NCI-H1105 treated with DMSO at 0.1 percent for 48 hours (cell line): ENCODE results near the gene CALR3.
A peak's percentile ranks its signal among the peaks of the same experiment; 100 is the strongest.
"Not testable (repeated sequence)": the region's sequence is repeated elsewhere in the genome, so short reads cannot be mapped to it uniquely, and the experiment has no call there.

Experiments
- DNase-seq: peaks from one replicate; lab custom pipeline; 2025; lab: John Stamatoyannopoulos, UW

CALR3 gene

GRCh38 chr19:16497042-16497441 lies 1.1 kb upstream of the CALR3 start:
- DNase-seq, result no peak

GRCh38 chr19:16496613-16496983 lies 631 bp upstream of the CALR3 start:
- no peak for DNase-seq

GRCh38 chr19:16486476-16486875 lies 9.5 kb downstream of the CALR3 start:
- not testable (repeated sequence) for DNase-seq

- no peak for DNase-seq
These were observed 13.2 kb downstream of the CALR3 start for GRCh38 chr19:16482745-16483144.

- DNase-seq, result no peak
These were observed 18.7 kb downstream of the CALR3 start for GRCh38 chr19:16477311-16477710.

DNA sequence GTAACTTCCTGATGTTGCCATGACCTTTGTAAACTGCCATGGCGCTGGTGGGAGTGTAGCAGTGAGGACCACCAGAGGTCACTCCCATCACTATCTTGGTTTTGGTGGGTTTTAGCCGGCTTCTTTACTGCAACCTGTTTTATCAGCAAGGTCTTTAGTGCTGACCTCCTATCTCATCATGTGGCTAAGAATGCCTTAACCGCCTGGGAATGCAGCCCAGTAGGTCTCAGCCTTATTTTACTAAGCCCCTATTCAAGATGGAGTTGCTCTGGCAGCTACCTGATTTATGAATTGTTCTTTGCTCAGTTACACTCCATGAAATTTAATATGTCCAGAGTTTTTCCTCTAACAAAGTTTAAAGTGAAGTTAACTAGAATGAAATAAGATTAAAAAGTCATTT lies 19.6 kb downstream of the CALR3 start:
- DNase-seq, result no peak

- no peak for DNase-seq
These were observed 22.0 kb downstream of the CALR3 start for GRCh38 chr19:16473875-16474392.

DNA sequence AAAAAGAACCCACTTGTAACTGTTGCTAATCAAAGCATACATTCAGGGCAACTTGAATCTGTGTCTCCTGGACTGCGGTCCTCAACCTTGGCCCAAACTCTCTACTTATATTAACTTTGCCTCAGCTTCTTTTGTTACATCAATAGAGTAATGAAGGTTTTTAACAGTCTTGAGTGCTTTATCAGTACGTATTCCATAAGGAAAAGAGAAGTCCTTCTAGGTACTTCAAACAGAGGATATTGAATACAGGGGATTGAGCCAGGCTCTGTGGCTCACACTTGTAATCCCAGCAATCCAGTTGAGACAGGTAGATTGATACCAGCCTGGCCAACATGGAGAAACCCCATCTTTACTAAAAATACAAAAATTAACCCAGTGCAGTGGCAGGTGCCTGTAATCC lies 23.0 kb downstream of the CALR3 start:
- no peak for DNase-seq

DNA sequence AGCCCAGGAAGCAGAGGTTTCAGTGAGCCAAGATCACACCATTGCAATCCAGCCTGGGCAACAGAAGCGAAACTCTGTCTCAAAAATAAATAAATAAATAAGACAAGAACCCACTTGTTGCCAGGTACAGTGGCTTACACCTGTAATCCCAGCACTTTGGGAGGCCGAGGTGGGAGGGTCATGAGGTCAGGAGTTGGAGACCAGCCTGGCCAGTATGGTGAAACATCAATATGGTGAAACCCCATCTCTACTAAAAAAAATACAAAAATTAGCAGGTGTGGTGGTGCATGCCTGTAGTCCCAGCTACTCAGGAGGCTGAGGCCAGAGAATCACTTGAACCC lies 23.4 kb downstream of the CALR3 start:
- DNase-seq, result not testable (repeated sequence)

GRCh38 chr19:16470911-16471811 lies 24.8 kb downstream of the CALR3 start:
- no peak for DNase-seq

GRCh38 chr19:16470541-16470910 lies 25.4 kb downstream of the CALR3 start:
- DNase-seq, result peak; percentile 29

GRCh38 chr19:16467581-16467980 lies 28.4 kb downstream of the CALR3 start:
- DNase-seq, result no peak

GRCh38 chr19:16466802-16467427 lies 29.1 kb downstream of the CALR3 start:
- not testable (repeated sequence) for DNase-seq

DNA sequence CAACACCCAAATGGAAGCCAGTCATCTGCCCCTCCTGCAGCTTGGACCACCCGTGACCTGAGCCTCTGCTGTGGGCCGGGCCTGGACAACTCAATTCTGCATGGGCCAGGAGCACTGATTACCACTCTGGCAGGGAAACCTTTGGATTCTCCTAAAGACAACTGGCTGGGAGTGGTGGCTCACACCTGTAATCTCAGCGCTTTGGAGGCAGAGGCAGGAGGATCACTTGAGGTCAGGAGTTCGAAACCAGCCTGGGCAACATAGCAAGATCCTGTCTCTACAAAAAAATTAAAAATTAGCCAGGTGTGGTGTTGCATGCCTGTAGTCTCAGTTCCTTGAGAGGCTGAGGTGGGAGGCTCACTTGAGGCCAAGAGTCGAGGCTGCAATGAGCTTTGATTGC lies 30.7 kb downstream of the CALR3 start:
- no peak for DNase-seq

DNA sequence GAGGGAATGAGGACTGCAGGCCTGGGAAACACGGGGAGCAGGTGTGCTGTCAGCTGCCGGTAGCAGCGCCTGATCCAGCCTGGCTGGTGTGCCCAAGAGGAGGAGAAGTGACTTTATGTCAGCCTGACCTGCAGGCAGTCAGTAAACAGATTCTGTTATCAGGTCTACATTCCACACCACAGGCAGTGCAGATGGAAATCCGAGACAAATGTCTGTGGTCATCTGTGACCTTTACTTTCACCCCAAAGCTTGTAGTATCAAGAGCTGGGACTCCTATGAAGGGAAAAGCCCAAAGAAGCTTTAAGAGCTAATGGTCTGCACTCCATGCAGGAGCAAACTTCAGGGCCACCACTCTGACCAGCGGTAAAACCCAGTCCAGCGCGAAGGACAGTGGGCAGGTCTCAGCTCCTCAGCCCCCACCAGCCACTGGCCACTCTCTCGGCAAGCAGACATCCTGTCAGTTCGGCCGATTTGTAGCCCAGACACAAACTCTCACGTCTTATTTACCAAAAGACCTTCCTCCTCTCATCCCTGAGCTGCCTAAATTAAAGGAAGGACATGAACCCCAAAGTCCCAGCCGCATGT lies 31.9 kb downstream of the CALR3 start:
- no peak for DNase-seq

DNA sequence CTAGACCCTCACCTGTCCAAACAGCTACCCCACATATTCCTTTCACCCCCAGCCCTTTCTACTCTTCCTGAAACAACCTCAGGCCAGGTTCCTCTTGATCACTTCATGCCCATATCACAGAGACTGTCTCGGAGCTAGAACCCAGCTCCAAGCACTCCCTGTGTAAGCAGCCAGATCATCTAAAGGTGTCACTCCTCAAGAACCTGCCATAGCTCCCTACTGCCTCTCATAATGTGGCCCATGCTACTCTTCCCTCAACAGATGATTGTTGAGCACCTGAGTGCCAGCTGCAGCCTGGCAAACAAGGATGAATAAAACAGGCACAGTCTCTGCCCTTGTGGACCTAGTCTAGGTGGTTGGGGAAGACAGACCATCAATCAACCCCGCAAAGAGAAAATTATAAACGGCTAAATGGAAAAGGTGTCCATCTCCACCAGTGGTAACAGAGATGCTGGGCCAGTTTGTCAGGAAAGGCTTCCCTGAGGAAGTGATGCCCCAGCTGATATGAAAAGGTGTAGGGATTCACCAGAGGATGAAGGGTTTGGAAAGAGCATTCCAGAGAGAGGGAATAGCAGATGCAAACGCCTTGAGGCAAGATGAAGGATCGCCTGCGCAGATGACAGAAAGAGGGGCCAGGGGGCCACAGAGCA lies 32.5 kb downstream of the CALR3 start:
- DNase-seq, result no peak

DNA sequence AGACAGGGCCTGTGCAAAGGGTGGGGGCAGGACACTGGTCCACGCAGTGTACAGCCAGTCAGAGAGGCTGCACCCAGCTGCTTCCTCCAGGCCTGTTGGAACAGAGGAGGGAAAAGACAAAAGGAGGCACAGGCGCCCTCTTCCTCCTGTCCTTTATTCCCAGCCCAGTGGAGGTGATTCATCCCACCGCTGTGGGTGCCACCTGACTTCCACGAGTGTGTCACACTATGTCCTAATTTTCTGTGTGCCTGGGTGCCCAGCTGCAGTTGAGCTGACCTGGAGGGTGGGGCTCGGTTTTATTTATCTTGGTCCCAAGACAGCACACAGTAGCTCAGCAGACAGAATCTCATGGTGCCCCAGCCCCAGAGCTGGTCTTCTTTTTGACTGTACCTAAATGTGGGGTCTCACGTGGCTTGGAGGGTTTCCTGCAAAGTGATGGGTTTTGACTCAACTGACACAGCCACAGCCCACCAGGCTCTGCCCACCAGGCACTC lies 33.2 kb downstream of the CALR3 start:
- DNase-seq, result no peak

DNA sequence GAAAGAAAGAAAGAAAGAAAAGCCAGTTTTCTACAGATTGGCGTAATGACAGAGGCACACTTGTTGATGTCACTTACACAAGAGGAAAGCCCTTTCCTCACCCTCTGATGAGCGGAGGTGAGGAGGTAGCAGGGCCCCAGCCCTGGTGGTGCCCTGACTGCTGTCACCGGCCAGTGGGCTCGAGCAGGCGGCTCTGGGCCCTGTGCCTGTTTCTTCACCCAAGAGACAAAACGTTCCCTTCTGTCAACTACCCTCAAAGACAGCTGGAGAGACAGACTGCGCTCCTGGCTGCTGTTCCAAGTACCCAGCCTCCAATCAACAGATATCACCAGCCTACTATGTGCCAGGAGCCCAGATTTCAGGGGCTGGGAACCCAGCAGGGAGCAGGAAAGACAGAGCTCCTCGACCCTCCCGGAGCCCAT lies 34.3 kb downstream of the CALR3 start:
- no peak for DNase-seq

- no peak for DNase-seq
These were observed 35.5 kb downstream of the CALR3 start for GRCh38 chr19:16460454-16460853.

DNA sequence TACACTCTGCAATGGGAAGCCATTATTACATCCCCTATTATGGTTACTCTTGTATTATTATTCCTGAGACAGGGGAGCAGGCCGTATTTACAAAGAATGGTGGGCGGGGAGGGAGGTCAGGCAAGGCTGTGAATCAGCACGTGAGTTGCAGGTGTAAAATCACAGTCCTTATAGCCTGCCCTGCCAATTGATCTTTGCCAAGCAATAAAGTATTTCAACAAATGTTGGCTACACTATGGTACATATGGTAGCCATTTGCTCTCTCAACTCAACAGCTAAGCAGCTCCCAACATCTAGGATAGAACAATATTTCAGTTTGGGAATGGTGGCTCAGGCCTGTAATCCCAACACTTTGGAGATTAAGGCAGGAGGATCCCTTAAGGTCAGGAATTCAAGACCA lies 36.3 kb downstream of the CALR3 start:
- no peak for DNase-seq

DNA sequence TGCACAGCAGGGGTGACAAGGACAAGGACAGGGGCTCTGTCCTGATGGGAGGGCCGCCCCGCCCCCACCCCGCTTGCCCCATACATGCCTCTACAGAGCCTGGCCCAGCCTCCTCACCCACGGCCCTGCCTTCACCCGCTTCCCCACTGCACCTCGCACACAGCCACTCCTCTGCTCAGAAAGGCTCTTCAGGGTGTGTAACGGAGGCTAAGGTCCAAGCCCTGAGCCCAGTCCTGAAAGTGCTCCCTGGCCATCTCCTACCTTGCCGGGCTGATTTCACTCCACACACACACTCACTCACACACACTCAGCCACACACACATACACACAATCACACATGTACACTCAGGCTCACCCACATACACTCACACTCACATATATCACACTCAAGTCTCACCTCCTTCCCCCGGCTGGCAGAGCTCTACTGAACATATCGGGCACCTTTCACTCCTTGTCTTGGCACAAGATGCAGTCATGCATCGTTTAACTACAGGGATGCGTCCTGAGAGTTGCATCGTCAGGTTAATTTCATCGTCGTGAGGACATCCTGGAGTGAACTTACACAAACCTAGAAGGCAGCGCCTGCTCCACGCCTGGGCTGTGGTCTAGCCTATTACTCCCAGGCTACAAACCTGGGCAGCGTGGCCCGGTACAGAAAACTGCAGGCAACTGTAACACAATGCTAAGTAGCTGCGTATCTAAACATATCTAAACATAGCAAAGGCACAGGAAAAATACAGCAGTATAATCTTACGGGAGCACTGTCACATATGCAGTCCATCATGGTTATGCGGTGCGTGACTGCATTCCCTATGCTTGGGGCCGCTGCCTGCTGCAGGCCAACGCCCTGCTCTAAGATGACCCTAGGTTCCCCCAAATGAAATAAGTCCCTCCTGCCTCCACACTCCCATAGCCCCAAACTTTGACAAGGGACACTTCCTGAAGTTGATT lies 37.3 kb downstream of the CALR3 start:
- no peak for DNase-seq
